ENCODE results near the gene ENDOD1.

- TF ChIP-seq EZH2phosphoT487 (IDR thresholded peaks at IDR 0.05; ENCODE audit: insufficient read depth, low read depth) (no peak), EZH2 (IDR thresholded peaks at IDR 0.05; ENCODE audit: insufficient read depth, poor library complexity, severe bottlenecking) (no peak)
Measured at GRCh38 chr11:95121698-95122097, 32.1 kb downstream of the ENDOD1 start.

Measured in GM23248 (cell line).